ENCODE data around the gene CIITA.
"Not testable (repeated sequence)": the region's sequence is repeated elsewhere in the genome, so short reads cannot be mapped to it uniquely, and the experiment has no call there.

The CIITA gene

DNA sequence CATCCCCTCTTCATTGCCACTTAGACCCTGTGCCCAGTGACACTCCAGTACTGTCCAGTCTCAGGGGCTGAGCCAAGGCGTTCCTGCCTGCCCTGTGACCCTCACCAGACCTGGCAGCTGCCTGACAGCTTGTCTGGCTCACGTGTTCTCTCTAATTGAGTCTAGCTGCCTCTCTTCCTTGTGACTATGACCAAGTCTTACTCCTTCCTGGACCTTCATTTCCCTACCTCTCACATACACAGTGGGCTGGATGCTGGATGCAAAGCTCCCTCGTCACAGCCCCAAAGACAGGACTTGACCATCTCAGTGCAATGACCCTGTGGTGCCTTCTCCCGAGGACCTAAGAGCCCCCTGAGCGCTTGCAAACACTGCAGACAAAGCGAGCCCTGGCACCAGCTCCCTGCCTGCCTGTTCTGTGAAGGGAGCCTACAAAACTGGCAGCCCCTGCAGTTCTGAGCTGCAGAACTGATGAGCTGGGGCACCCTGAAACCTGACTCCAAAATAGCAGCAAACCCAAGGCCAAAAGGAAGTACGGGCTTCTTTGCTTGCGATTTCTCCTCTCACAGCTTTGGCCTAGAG, 63.6 kb downstream of the CIITA start:
- POLR2A ChIA-PET = interaction anchor here (0.5 kb wide), 1 partner anchor 196 kb away, joined by 3 read pairs; no protein-coding TSS in a partner anchor
- CTCF ChIA-PET = interaction anchor here (0.9 to 15.0 kb wide), 4 partner anchors 9 to 23 kb away, joined by 3 to 108 read pairs (median 6); no protein-coding TSS in a partner anchor

DNA sequence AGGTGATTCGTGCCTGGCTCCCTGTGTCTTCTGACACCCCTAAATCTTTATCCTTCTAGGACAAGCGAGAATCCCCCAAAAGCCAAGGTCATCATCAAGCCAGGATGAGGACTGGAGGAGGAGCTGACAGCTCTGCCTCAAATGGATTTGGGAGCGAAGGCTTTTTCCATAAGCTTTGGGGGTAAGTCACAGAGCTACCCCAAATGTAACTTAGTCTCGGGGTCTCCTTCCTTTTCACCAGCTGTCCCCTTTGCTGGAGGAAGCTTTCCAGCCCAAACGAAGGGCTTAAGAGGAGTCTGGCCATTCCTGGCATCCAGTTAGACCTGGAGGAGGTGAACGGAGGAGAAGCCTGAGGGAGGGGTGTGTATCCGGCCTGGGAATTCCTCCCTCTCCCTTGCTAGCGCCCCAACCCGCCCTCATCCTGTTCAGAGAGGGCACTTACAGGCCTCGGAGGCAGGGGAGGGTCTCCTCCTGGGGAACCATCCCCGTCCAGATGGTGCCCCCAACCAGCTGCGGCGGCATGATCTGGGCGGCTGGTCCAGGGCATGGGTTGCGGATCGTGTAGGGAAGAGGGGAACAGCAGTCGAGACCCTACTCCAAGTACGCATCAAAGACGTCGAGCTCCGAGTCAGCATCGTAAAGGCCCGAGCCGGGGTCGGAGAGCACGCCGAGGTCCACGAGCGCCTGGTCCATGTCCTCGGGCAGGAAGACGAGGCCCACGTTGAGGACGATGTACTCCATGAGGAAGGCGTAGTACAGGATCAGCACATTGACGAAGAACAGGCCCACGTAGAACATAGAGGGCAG, 64.3 kb downstream of the CIITA start:
- no peak for DNase-seq (ENCODE audit: low read depth, low spot score)
- peak overlapping the region; percentile 61 for H3K4me3 ChIP-seq (ENCODE audit: low read depth, low read length)
- TF ChIP-seq, protein P1, sequence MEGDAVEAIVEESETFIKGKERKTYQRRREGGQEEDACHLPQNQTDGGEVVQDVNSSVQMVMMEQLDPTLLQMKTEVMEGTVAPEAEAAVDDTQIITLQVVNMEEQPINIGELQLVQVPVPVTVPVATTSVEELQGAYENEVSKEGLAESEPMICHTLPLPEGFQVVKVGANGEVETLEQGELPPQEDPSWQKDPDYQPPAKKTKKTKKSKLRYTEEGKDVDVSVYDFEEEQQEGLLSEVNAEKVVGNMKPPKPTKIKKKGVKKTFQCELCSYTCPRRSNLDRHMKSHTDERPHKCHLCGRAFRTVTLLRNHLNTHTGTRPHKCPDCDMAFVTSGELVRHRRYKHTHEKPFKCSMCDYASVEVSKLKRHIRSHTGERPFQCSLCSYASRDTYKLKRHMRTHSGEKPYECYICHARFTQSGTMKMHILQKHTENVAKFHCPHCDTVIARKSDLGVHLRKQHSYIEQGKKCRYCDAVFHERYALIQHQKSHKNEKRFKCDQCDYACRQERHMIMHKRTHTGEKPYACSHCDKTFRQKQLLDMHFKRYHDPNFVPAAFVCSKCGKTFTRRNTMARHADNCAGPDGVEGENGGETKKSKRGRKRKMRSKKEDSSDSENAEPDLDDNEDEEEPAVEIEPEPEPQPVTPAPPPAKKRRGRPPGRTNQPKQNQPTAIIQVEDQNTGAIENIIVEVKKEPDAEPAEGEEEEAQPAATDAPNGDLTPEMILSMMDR (IDR thresholded peaks at IDR 0.05; ENCODE audit: insufficient read depth, low read length, missing control alignments) = no peak
- ChIA-PET CTCF (interaction anchor here (0.9 to 15.0 kb wide), 4 partner anchors 9 to 23 kb away, joined by 3 to 108 read pairs (median 9); no protein-coding TSS in a partner anchor), POLR2A (no interaction called here)

More for the DNA sequence above, 63.6 kb downstream of the CIITA start:
- DNase-seq (ENCODE audit: low read depth, low spot score) = no peak
- peak overlapping the region; percentile 61 for H3K4me3 ChIP-seq (ENCODE audit: low read depth, low read length)
- TF ChIP-seq, protein P1 (IDR thresholded peaks at IDR 0.05; ENCODE audit: insufficient read depth, low read length, missing control alignments) = no peak

DNA sequence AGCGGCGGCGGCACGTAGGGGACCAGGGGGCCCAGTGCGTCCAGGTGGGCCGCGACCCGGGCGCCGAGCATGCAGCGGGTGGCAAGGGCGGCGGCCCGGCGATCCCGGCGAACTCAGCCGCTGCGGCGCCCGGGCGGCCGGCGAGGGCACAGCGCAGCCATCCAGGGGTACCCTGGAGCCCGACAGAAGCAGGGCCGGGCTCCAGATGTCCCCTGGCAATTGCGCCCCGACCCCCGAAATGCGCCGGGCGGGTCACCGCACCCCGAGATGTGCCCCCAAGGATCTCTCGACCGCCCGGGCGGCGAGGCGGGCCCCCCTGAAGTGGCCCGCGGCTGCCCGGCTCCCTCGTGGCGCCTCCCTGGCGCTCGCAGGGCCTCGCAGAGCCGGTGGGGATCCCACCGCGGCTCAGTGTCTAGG, 64.9 kb downstream of the CIITA start:
- POLR2A ChIA-PET; DNase-seq (ENCODE audit: low read depth, low spot score): not testable (repeated sequence)
- H3K4me3 ChIP-seq (ENCODE audit: low read depth, low read length) = peak overlapping the region; percentile 61
- CTCF ChIA-PET = interaction anchor here (1.0 to 2.3 kb wide), 3 partner anchors 10 to 23 kb away, joined by 3 to 9 read pairs (median 9); no protein-coding TSS in a partner anchor

DNA sequence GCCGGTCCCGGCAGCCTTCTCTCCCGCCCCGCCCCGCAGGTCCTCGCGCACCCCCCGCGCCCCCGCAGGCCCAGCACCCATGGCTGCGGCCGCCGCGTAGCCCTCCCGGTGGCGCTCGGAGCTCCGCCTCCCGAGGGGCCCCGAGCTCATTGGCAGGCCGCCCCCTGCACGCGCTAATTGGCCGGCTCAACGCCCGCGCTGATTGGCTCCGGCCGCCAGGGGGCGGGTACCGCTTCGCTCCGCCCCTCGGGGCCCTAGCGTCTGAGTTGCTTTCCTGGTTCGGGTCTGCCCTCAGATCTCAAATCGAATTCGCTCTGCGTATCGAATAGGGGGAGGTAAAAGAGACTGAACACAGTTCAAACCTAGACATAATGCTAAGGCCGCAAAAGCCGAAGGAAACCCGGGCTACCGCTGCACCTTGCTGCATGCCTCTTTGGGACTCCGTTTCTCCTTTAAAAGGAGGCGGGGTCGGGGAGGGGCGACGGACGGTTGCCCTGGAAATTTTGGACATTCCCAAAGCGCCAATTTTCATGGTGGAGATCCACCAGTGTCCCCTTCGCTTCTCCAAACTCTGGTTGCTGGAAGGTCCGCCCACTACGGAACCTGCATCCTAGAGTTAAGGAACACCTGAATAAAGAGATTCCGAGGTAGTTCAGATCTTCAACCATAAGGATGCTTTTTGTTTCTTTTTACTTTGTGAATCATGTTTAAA, 65.5 kb downstream of the CIITA start, which contains the start of gene DEXI:
TSS of gene DEXI (minus strand) at position 117 of the 712 bp plus-strand sequence. CDS start 463 bp downstream, outside the sequence.
- H3K4me3 ChIP-seq (ENCODE audit: low read depth, low read length) = peak within 1 kb of the TSS; percentile 61
- TF ChIP-seq, protein P1 (IDR thresholded peaks at IDR 0.05; ENCODE audit: insufficient read depth, low read length, missing control alignments) = peak; percentile 7
- no peak for DNase-seq (ENCODE audit: low read depth, low spot score)
- ChIA-PET POLR2A (no interaction called here), CTCF (interaction anchor here (1.0 to 1.6 kb wide), 2 partner anchors 16 to 24 kb away, joined by 3 to 9 read pairs; no protein-coding TSS in a partner anchor)

DNA sequence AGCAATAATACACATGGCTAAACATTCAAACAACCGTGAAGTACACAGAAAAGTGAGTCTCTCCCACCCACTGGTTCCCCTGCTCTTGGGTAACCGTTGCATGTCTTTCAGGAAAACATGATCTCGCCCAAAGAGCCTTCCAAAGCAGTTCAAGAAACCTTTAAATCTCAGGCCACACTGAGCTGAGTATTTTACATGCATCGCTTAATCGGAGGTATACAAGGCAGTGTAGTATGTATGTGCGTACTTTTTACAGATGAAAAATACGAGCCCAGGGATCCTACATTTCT, 66.0 kb downstream of the CIITA start:
- no peak for DNase-seq (ENCODE audit: low read depth, low spot score)
- TF ChIP-seq, protein P1 (IDR thresholded peaks at IDR 0.05; ENCODE audit: insufficient read depth, low read length, missing control alignments) = no peak
- POLR2A ChIA-PET = no interaction called here
- CTCF ChIA-PET = interaction anchor here (1.6 kb wide), 1 partner anchor 24 kb away, joined by 9 read pairs; no protein-coding TSS in a partner anchor
- H3K4me3 ChIP-seq (ENCODE audit: low read depth, low read length) = no peak overlapping the region

DNA sequence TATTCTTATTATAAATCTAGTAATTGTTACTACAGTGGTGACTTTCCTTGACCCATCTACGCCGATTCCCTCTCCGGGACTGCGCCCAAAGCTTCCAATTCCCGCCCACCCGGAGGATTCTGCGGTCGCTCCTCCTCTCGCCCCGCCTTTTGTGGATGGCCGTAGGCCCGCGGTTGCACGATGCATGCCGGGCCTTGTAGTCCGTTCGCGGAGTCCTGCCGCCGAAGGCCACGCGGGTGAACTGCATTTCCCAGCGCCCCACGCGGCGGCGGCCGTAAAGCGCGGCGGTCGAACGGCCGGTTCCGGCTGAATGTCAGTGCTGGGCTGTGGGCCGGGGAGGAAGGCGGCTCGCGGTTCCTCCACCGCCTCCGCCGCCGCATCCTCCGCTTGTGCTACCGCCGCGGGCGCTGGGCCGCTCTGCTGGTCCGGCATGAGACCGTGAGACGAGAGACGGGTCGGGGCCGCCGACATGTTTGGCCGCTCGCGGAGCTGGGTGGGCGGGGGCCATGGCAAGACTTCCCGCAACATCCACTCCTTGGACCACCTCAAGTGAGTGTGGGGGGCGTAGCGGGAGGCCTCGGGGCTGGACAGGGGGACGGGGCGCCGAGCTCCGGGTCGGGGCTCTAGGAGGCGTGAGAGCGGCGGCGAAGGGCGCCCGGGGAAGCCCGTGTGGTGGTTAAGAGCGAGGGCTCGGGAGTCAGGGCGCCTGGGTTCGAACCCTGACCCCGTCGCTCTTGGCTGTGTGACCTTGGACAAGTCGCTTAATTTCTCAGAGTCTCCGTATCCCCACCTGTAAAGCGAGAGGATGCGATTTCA, 67.5 kb downstream of the CIITA start, which contains the start of gene CLEC16A:
TSS of gene CLEC16A (plus strand) at position 316 of the 816 bp plus-strand sequence. CDS start at position 470, 154 bp downstream.
- peak within 1 kb of the TSS; percentile 86 for H3K4me3 ChIP-seq (ENCODE audit: low read depth, low read length)
- POLR2A ChIA-PET = interaction anchor here (0.6 kb wide), 1 partner anchor 71 kb away, joined by 3 read pairs; no protein-coding TSS in a partner anchor
- CTCF ChIA-PET = interaction anchor here (1.6 to 14.5 kb wide), 4 partner anchors 10 to 313 kb away, joined by 3 to 215 read pairs (median 14); no protein-coding TSS in a partner anchor
- DNase-seq (ENCODE audit: low read depth, low spot score) = peak; percentile 70
- TF ChIP-seq, protein P1 (IDR thresholded peaks at IDR 0.05; ENCODE audit: insufficient read depth, low read length, missing control alignments) = no peak
